DND-41 (cell line): ENCODE data around the gene PTPN7.

Experiments used
- ATAC-seq: fragments of 200-7000 bp; cut with Tn5 transposase; 3 replicates; pipeline ENCODE4 v1.9.1; 2021; ENCODE audit warnings: low read depth; ENCODE audit not compliant: insufficient read depth
- DNase-seq: peaks from one replicate; pipeline ENCODE4 v3.0.0-alpha.2; 2020
- H2AFZ ChIP-seq: 2 replicates; pipeline ENCODE4 v1.6.0; 2012; ENCODE audit warnings: low read depth, low read length
- H3K27ac ChIP-seq: 2 replicates; pipeline ENCODE4 v1.5.1; 2012; ENCODE audit warnings: low read length, inconsistent platforms
- H3K27me3 ChIP-seq: fragments of 200-600 bp; sonication (generic); 2 replicates; pipeline ENCODE4 v1.6.0; 2012; ENCODE audit warnings: low read length, mild to moderate bottlenecking, inconsistent platforms; ENCODE audit not compliant: insufficient read depth, poor library complexity
- H3K36me3 ChIP-seq: 2 replicates; pipeline ENCODE4 v1.5.1; 2012; ENCODE audit warnings: low read length, inconsistent platforms; ENCODE audit not compliant: insufficient read depth
- H3K4me1 ChIP-seq: 2 replicates; pipeline ENCODE4 v1.5.1; 2012; ENCODE audit warnings: mild to moderate bottlenecking, low read length; ENCODE audit not compliant: insufficient read depth
- H3K4me2 ChIP-seq: 2 replicates; pipeline ENCODE4 v1.6.0; 2012; ENCODE audit warnings: mild to moderate bottlenecking, moderate library complexity, low read length, inconsistent platforms; ENCODE audit not compliant: insufficient read depth
- H3K4me3 ChIP-seq, 2 experiments: fragments of 200-600 bp in 1 of 2; shearing (Covaris generic) in 1 of 2; 2 replicates each; pipeline ENCODE4 v1.5.1; 2012 to 2016; ENCODE audit warnings: inconsistent platforms in 2 of 2, low read length in 2 of 2, mild to moderate bottlenecking in 2 of 2, low read depth in 1 of 2, moderate library complexity in 1 of 2
- H3K79me2 ChIP-seq: 2 replicates; pipeline ENCODE4 v1.6.0; 2012; ENCODE audit warnings: low read length, inconsistent platforms; ENCODE audit not compliant: insufficient read depth
- H3K9ac ChIP-seq: 2 replicates; pipeline ENCODE4 v1.6.0; 2012; ENCODE audit warnings: low read depth, mild to moderate bottlenecking, inconsistent platforms, low read length, moderate library complexity
- H3K9me3 ChIP-seq: 2 replicates; pipeline ENCODE4 v1.5.1; 2012; ENCODE audit warnings: low read length, moderate library complexity, mild to moderate bottlenecking, inconsistent platforms; ENCODE audit not compliant: insufficient read depth, severe bottlenecking
- H4K20me1 ChIP-seq: 2 replicates; pipeline ENCODE4 v1.6.0; 2012; ENCODE audit warnings: low read length; ENCODE audit not compliant: insufficient read depth
- EZH2 ChIP-seq: IDR thresholded peaks from 3 replicates; pipeline ENCODE4 v1.6.1; 2012; ENCODE audit warnings: borderline replicate concordance, low read depth, mild to moderate bottlenecking, moderate library complexity, low read length, inconsistent platforms; ENCODE audit not compliant: severe bottlenecking
- TF ChIP-seq, protein P1 (sequence below): IDR thresholded peaks from 2 replicates; pipeline ENCODE4 v1.5.1; 2012; ENCODE audit warnings: borderline replicate concordance, low read length, moderate library complexity, mild to moderate bottlenecking; ENCODE audit not compliant: poor library complexity, severe bottlenecking; ENCODE audit errors: extremely low read depth

Gene PTPN7

DNA sequence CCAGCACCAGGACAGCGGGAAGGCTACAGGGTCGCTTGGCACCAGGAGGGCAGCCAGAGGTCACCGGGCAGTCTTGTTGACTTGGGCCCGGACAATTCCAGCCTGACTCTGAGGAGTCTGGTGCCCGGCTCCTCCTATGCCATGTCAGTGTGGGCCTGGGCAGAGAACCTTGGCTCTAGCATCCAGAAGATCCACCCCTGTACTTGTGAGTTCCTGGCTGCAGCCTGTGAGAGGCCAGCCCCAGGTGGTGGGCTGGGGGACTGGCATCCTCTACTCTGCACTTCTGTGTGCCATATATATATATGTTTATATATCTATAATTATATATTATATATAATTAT is 11.6 kb upstream of the PTPN7 start:
- Histone ChIP-seq H3K27ac (no peak overlapping the region), H3K27me3 (no peaks in the 10 kb centered on the region), H3K4me3 (no peak overlapping the region), H4K20me1 (no peaks in the 10 kb centered on the region), H3K4me1 (no peaks in the 10 kb centered on the region), H3K36me3 (no peaks in the 10 kb centered on the region), H3K4me2 (no peak overlapping the region), H3K79me2 (no peaks in the 10 kb centered on the region), H2AFZ (no peak overlapping the region), H3K9me3 (no peaks in the 10 kb centered on the region), H3K9ac (no peak overlapping the region)
- ATAC-seq (peak; percentile 54; the same call in 2 of the 3 replicates), DNase-seq (no peak)
- TF ChIP-seq, protein P1, sequence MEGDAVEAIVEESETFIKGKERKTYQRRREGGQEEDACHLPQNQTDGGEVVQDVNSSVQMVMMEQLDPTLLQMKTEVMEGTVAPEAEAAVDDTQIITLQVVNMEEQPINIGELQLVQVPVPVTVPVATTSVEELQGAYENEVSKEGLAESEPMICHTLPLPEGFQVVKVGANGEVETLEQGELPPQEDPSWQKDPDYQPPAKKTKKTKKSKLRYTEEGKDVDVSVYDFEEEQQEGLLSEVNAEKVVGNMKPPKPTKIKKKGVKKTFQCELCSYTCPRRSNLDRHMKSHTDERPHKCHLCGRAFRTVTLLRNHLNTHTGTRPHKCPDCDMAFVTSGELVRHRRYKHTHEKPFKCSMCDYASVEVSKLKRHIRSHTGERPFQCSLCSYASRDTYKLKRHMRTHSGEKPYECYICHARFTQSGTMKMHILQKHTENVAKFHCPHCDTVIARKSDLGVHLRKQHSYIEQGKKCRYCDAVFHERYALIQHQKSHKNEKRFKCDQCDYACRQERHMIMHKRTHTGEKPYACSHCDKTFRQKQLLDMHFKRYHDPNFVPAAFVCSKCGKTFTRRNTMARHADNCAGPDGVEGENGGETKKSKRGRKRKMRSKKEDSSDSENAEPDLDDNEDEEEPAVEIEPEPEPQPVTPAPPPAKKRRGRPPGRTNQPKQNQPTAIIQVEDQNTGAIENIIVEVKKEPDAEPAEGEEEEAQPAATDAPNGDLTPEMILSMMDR: no peak
- TF ChIP-seq EZH2: no peak

GRCh38 chr1:202171292-202172014 is 11.1 kb upstream of the PTPN7 start:
- ATAC-seq (no peak), DNase-seq (no peak)
- H3K4me1 ChIP-seq: peaks cover 4% of the 10 kb centered on the region
- TF ChIP-seq, protein P1: no peak
- no peak for TF ChIP-seq EZH2
- H3K4me2 ChIP-seq: no peak overlapping the region
- H3K79me2 ChIP-seq: no peaks in the 10 kb centered on the region
- no peaks in the 10 kb centered on the region for H3K36me3 ChIP-seq
- no peaks in the 10 kb centered on the region for H4K20me1 ChIP-seq
- no peak overlapping the region for H3K9ac ChIP-seq
- H3K27ac ChIP-seq: no peak overlapping the region
- no peaks in the 10 kb centered on the region for H3K9me3 ChIP-seq
- H2AFZ ChIP-seq: no peak overlapping the region
- no peak overlapping the region for H3K4me3 ChIP-seq
- no peaks in the 10 kb centered on the region for H3K27me3 ChIP-seq

GRCh38 chr1:202170726-202171125 is 10.3 kb upstream of the PTPN7 start:
- Histone ChIP-seq H4K20me1 (no peaks in the 10 kb centered on the region), H3K4me2 (no peak overlapping the region), H2AFZ (no peak overlapping the region), H3K4me1 (peaks cover 11% of the 10 kb centered on the region), H3K27ac (no peak overlapping the region), H3K9ac (no peak overlapping the region), H3K9me3 (no peaks in the 10 kb centered on the region), H3K4me3 (no peak overlapping the region), H3K27me3 (no peaks in the 10 kb centered on the region), H3K36me3 (no peaks in the 10 kb centered on the region), H3K79me2 (no peaks in the 10 kb centered on the region)
- TF ChIP-seq, protein P1: peak; percentile 5
- TF ChIP-seq EZH2: no peak
- ATAC-seq (no peak), DNase-seq (no peak)

DNA sequence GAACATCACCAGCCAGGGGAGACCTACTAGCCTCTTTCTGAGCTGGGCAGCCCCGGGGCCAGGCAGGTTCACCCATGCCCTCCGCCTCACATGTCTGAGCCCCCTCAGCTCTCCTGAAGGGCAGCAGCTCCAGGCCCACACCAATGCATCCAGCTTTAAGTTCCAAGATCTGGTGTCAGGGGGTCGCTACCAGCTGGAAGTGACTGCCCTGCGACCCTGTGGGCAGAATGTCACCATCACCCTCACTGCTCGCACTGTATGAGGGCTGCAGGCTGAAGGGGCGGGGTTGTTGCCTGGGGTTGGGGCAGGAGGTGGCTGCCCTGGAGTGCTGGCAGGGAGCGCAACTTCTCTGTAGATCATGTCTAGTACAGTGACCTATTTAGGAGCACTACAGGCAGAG is 8.5 kb upstream of the PTPN7 start:
- no peaks in the 10 kb centered on the region for H3K9me3 ChIP-seq
- no peak for DNase-seq

More for the DNA sequence above, 8.5 kb upstream of the PTPN7 start:
- Histone ChIP-seq H3K4me3 (no peak overlapping the region), H3K36me3 (no peaks in the 10 kb centered on the region), H3K4me1 (peaks cover 29% of the 10 kb centered on the region), H3K79me2 (no peaks in the 10 kb centered on the region), H3K4me2 (no peak overlapping the region), H3K27ac (no peak overlapping the region), H4K20me1 (no peaks in the 10 kb centered on the region), H3K27me3 (no peaks in the 10 kb centered on the region), H2AFZ (no peak overlapping the region), H3K9ac (no peak overlapping the region)
- TF ChIP-seq EZH2: no peak
- TF ChIP-seq, protein P1: no peak
- no peak for ATAC-seq
